Neural cell (in vitro differentiated cells): ENCODE data around the gene TPSAB1. TPM values are rescaled to one million over a fixed set of nuclear protein-coding genes. Genes with fewer than 3 reads are reported as not detected.
"Not testable (repeated sequence)": the region's sequence is repeated elsewhere in the genome, so short reads cannot be mapped to it uniquely, and the experiment has no call there.

ENCODE experiments used
- H2AFZ ChIP-seq: fragments of 200-600, 300-800 bp; sonication (generic), shearing (Covaris generic); 2 replicates; pipeline ENCODE4 v1.6.0; 2014; ENCODE audit warnings: low read depth, mild to moderate bottlenecking, antibody characterized with exemption, low read length, moderate library complexity
- H3F3A ChIP-seq: fragments of 200-600 bp; shearing (Covaris generic); 2 replicates; pipeline ENCODE4 v1.6.1; 2016; ENCODE audit warnings: mild to moderate bottlenecking, moderate library complexity, mixed read lengths, antibody characterized with exemption, low read length; ENCODE audit not compliant: insufficient read depth, poor library complexity, severe bottlenecking
- H3K27ac ChIP-seq: fragments of 200-600, 300-800 bp; sonication (generic), shearing (Covaris generic); 2 replicates; pipeline ENCODE4 v1.5.1; 2014; ENCODE audit warnings: mild to moderate bottlenecking, low read length, moderate library complexity
- H3K27me3 ChIP-seq: fragments of 300-800, 200-600 bp; sonication (generic), shearing (Covaris generic); 2 replicates; pipeline ENCODE4 v1.6.0; 2014; ENCODE audit warnings: mild to moderate bottlenecking, low read depth, low read length, moderate library complexity; ENCODE audit not compliant: insufficient read depth
- H3K36me3 ChIP-seq: fragments of 300-800, 200-600 bp; sonication (generic), shearing (Covaris generic); 2 replicates; pipeline ENCODE4 v1.5.1; 2014; ENCODE audit warnings: mild to moderate bottlenecking, antibody characterized with exemption, low read length, moderate library complexity; ENCODE audit not compliant: insufficient read depth
- H3K4me2 ChIP-seq: fragments of 300-800, 200-600 bp; sonication (generic), shearing (Covaris generic); 2 replicates; pipeline ENCODE4 v1.6.0; 2014; ENCODE audit warnings: mild to moderate bottlenecking, low read length
- H3K4me3 ChIP-seq: fragments of 300-800, 200-600 bp; sonication (generic), shearing (Covaris generic); 2 replicates; pipeline ENCODE4 v1.5.1; 2014; ENCODE audit warnings: mild to moderate bottlenecking, low read length, moderate library complexity
- H3K79me2 ChIP-seq: fragments of 200-600 bp; shearing (Covaris generic); replicated peaks from 2 replicates; pipeline ENCODE4 v1.6.0; 2014; ENCODE audit warnings: mild to moderate bottlenecking, low read length, moderate library complexity; ENCODE audit not compliant: insufficient read depth
- H3K9ac ChIP-seq: fragments of 300-800, 200-600 bp; sonication (generic), shearing (Covaris generic); 2 replicates; pipeline ENCODE4 v1.6.1; 2016; ENCODE audit warnings: mild to moderate bottlenecking, low read length, mixed read lengths
- H3K9me2 ChIP-seq: fragments of 200-600 bp; shearing (Covaris generic); 2 replicates; pipeline ENCODE4 v1.6.1; 2016; ENCODE audit warnings: mild to moderate bottlenecking, low read length, mixed read lengths; ENCODE audit not compliant: insufficient read depth
- H3K9me3 ChIP-seq: fragments of 200-600, 300-800 bp; sonication (generic), shearing (Covaris generic); 2 replicates; pipeline ENCODE4 v1.6.1; 2016; ENCODE audit warnings: mild to moderate bottlenecking, mixed run types, low read length, moderate library complexity, mixed read lengths
- H4K20me1 ChIP-seq: fragments of 200-600 bp; shearing (Covaris generic); 2 replicates; pipeline ENCODE4 v1.6.1; 2016; ENCODE audit warnings: mild to moderate bottlenecking, mixed run types; ENCODE audit not compliant: insufficient read depth
- EP300 ChIP-seq: fragments of 450-650 bp; conservative IDR thresholded peaks from 2 replicates; pipeline ENCODE4 v1.6.1; 2014; ENCODE audit warnings: antibody characterized with exemption, mild to moderate bottlenecking, moderate library complexity; ENCODE audit not compliant: poor library complexity, severe bottlenecking
- EZH2 ChIP-seq: fragments of 200-600, 300-800 bp; shearing (Covaris generic), sonication (generic); IDR thresholded peaks from 2 replicates; pipeline ENCODE4 v1.6.1; 2014; ENCODE audit warnings: antibody characterized with exemption, low read length, borderline replicate concordance, mild to moderate bottlenecking; ENCODE audit not compliant: insufficient read depth, poor library complexity, severe bottlenecking
- MXI1 ChIP-seq: fragments of 450-650 bp; conservative IDR thresholded peaks from 2 replicates; pipeline ENCODE4 v1.6.1; 2014; ENCODE audit warnings: antibody characterized with exemption, mild to moderate bottlenecking; ENCODE audit not compliant: poor library complexity, severe bottlenecking
- POLR2AphosphoS5 ChIP-seq: IDR thresholded peaks from 2 replicates; pipeline ENCODE4 v1.6.1; 2012
- RAD21 ChIP-seq: fragments of 450-650 bp; conservative IDR thresholded peaks from 2 replicates; pipeline ENCODE4 v1.6.1; 2014; ENCODE audit warnings: antibody characterized with exemption, mild to moderate bottlenecking, moderate library complexity
- SMC3 ChIP-seq: fragments of 450-650 bp; conservative IDR thresholded peaks from 2 replicates; pipeline ENCODE4 v1.6.1; 2014; ENCODE audit warnings: antibody characterized with exemption, mild to moderate bottlenecking, moderate library complexity; ENCODE audit not compliant: poor library complexity
- TAF1 ChIP-seq: IDR thresholded peaks from 2 replicates; pipeline ENCODE4 v1.6.1; 2012; ENCODE audit warnings: low read depth
- polyA plus RNA-seq: library from polyadenylated mRNA; depleted of rRNA; stranded (reverse); fragments of >200 nt; gene quantifications from 2 replicates; pipeline ENCODE4 v1.2.3, GENCODE V29; 2014
- TF ChIP-seq, protein P1 (sequence below): IDR thresholded peaks from 2 replicates; pipeline ENCODE4 v1.6.1; 2012; ENCODE audit warnings: borderline replicate concordance
- TF ChIP-seq, protein P2 (sequence below): fragments of 450-650 bp; IDR thresholded peaks from 2 replicates; pipeline ENCODE4 v1.5.1; 2014; ENCODE audit warnings: antibody characterized with exemption, mild to moderate bottlenecking, moderate library complexity; ENCODE audit not compliant: poor library complexity, severe bottlenecking

The TPSAB1 gene
- polyA plus RNA-seq, 1 donor from 2014 or later: not detected

DNA sequence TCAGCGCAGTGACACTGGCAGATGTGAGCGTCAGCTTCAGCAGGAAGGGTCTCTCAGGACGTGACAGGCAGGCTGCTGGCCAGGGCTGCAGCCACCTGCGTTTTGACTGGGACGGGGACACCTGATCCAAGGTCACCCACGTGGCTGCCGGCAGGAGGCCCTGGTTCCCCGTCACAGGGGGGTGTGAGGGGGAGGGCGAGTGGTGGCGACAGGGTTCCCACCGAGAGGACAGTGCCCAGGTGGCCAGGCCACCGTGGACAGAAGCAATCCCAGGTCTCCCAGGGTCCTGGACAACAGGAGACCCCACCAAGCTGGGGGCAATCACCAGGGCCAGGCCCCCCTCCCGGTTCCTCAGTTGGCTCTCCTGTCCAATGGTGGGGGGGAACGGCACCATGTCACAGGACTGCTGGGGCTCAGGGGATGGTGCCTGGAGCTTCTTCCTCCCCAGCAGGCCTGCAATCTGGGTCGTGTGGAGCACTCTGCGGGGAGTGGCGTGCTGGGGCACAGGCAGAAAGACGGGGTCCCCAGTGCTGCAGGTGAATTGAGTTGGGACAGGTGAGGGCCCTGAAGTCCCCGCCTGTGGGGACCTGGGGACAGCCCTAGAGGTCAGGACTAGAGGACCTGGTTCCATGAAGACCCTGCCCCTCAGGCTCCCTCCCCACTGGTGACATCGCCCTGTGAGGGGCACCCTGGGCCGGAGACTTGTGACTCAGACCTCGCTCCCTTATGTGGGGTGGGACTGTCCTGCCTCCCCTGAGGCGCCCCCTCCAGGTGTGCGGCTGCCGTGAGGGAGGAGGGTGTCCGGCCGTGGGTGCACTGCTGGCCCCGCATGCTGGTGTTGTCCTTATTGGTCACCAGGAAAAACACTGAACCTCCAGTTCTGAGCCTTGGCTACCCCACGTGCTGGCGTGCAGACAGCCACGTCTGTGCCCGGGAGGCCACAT, 3.7 kb downstream of the TPSAB1 start:
- not testable (repeated sequence) for H4K20me1 ChIP-seq, H3K9ac ChIP-seq, H3K9me2 ChIP-seq, H3K9me3 ChIP-seq, H3K36me3 ChIP-seq, H3F3A ChIP-seq, H3K4me2 ChIP-seq, H3K27ac ChIP-seq, H2AFZ ChIP-seq, H3K79me2 ChIP-seq, H3K27me3 ChIP-seq, H3K4me3 ChIP-seq

DNA sequence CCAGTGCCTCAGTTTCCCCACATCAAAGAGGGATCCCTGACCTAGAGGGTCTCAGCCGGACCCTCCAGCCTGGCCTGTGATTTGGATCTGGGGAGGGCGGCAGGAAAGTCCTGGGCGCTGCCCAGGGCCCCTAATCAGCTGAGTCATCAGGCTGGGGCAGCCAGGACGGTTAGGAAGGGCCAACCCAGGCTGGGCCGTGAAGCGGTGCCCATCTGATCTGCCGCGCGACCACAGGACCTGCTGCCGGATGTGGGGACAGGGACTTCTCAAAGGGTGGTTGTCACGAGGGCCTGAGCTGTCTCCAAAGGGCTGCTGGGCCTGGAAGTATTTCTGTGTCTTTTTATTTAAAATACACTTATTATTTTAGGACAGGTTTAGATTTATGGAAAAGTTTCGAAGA, 4.4 kb downstream of the TPSAB1 start:
- H3K79me2 ChIP-seq: no peaks in the 10 kb centered on the region
- no peak overlapping the region for H3K4me2 ChIP-seq
- H3K9me3 ChIP-seq: no peaks in the 10 kb centered on the region
- no peaks in the 10 kb centered on the region for H3K27me3 ChIP-seq
- H3K9ac ChIP-seq: no peak overlapping the region
- no peak overlapping the region for H3K27ac ChIP-seq
- no peaks in the 10 kb centered on the region for H3K9me2 ChIP-seq
- H3F3A ChIP-seq: no peaks in the 10 kb centered on the region
- TF ChIP-seq RAD21 (no peak), EP300 (no peak), SMC3 (no peak), MXI1 (no peak), EZH2 (no peak), TAF1 (no peak), POLR2AphosphoS5 (no peak)
- TF ChIP-seq, protein P1, sequence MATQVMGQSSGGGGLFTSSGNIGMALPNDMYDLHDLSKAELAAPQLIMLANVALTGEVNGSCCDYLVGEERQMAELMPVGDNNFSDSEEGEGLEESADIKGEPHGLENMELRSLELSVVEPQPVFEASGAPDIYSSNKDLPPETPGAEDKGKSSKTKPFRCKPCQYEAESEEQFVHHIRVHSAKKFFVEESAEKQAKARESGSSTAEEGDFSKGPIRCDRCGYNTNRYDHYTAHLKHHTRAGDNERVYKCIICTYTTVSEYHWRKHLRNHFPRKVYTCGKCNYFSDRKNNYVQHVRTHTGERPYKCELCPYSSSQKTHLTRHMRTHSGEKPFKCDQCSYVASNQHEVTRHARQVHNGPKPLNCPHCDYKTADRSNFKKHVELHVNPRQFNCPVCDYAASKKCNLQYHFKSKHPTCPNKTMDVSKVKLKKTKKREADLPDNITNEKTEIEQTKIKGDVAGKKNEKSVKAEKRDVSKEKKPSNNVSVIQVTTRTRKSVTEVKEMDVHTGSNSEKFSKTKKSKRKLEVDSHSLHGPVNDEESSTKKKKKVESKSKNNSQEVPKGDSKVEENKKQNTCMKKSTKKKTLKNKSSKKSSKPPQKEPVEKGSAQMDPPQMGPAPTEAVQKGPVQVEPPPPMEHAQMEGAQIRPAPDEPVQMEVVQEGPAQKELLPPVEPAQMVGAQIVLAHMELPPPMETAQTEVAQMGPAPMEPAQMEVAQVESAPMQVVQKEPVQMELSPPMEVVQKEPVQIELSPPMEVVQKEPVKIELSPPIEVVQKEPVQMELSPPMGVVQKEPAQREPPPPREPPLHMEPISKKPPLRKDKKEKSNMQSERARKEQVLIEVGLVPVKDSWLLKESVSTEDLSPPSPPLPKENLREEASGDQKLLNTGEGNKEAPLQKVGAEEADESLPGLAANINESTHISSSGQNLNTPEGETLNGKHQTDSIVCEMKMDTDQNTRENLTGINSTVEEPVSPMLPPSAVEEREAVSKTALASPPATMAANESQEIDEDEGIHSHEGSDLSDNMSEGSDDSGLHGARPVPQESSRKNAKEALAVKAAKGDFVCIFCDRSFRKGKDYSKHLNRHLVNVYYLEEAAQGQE: no peak
- TF ChIP-seq, protein P2, sequence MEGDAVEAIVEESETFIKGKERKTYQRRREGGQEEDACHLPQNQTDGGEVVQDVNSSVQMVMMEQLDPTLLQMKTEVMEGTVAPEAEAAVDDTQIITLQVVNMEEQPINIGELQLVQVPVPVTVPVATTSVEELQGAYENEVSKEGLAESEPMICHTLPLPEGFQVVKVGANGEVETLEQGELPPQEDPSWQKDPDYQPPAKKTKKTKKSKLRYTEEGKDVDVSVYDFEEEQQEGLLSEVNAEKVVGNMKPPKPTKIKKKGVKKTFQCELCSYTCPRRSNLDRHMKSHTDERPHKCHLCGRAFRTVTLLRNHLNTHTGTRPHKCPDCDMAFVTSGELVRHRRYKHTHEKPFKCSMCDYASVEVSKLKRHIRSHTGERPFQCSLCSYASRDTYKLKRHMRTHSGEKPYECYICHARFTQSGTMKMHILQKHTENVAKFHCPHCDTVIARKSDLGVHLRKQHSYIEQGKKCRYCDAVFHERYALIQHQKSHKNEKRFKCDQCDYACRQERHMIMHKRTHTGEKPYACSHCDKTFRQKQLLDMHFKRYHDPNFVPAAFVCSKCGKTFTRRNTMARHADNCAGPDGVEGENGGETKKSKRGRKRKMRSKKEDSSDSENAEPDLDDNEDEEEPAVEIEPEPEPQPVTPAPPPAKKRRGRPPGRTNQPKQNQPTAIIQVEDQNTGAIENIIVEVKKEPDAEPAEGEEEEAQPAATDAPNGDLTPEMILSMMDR: no peak
- no peak overlapping the region for H3K4me3 ChIP-seq
- H3K36me3 ChIP-seq: no peaks in the 10 kb centered on the region
- no peaks in the 10 kb centered on the region for H4K20me1 ChIP-seq
- H2AFZ ChIP-seq: no peak overlapping the region
